ENCODE measurements around the gene HOMER2.
"Not testable (repeated sequence)": the region's sequence is repeated elsewhere in the genome, so short reads cannot be mapped to it uniquely, and the experiment has no call there.

HOMER2 gene

GRCh38 chr15:82894971-82895520 lies 57.5 kb downstream of the HOMER2 start:
- DNase-seq (ENCODE audit: low read depth), result no peak
- TF ChIP-seq CTCF (IDR thresholded peaks at IDR 0.05; ENCODE audit: control insufficient read depth, extremely low read depth, insufficient read depth), result no peak
- no peak overlapping the region for H3K4me3 ChIP-seq (ENCODE audit: low read depth, low read length)

- DNase-seq (ENCODE audit: low read depth); H3K4me3 ChIP-seq (ENCODE audit: low read depth, low read length): not testable (repeated sequence)
Measured at GRCh38 chr15:82893473-82893872, 59.0 kb downstream of the HOMER2 start.

GRCh38 chr15:82892573-82892972 lies 59.9 kb downstream of the HOMER2 start:
- no peak for DNase-seq (ENCODE audit: low read depth)
- H3K4me3 ChIP-seq (ENCODE audit: low read depth, low read length), result no peak overlapping the region
- TF ChIP-seq CTCF (IDR thresholded peaks at IDR 0.05; ENCODE audit: control insufficient read depth, extremely low read depth, insufficient read depth), result no peak

- no peak for TF ChIP-seq CTCF (IDR thresholded peaks at IDR 0.05; ENCODE audit: control insufficient read depth, extremely low read depth, insufficient read depth)
- H3K4me3 ChIP-seq (ENCODE audit: low read depth, low read length), result no peak overlapping the region
- DNase-seq (ENCODE audit: low read depth), result peak; percentile 83
Measured at GRCh38 chr15:82890995-82891390, 61.5 kb downstream of the HOMER2 start.

GRCh38 chr15:82890338-82890994 lies 62.1 kb downstream of the HOMER2 start:
- peak; percentile 62 for DNase-seq (ENCODE audit: low read depth)
- no peak overlapping the region for H3K4me3 ChIP-seq (ENCODE audit: low read depth, low read length)
- no peak for TF ChIP-seq CTCF (IDR thresholded peaks at IDR 0.05; ENCODE audit: control insufficient read depth, extremely low read depth, insufficient read depth)

DNA sequence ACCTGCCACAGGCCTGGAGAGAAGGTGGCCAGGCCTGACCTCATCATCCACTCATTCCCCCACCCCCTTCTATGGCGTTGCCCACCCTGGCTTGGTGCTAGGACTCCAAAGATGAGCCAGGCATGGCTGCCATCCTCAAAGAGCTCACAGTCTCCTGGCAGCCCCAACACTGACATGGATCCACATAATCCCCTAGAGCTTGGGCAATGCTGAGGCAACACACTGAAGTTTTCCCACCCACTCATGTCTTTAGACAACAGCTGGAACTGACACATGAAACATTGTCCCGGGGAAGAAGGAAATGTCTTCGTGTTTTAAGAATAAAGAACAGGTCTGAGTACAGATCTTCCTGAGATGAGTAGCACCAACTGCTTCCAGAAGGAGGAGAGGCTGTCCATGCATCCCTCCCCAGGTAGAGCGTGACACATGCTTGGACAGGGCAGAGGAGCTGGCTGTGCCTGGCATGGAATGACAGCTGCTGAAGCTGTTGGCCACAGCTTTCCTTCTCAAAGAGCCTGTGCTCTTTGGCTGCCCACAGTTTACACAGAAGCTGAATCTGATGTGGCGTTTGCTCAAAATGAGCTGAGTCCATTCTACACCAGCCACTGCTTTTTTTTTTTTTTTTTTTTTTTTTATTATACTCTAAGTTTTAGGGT lies 70.1 kb downstream of the HOMER2 start:
- DNase-seq (ENCODE audit: low read depth), result no peak

More for the DNA sequence above, 70.1 kb downstream of the HOMER2 start:
- no peak overlapping the region for H3K4me3 ChIP-seq (ENCODE audit: low read depth, low read length)
- no peak for TF ChIP-seq CTCF (IDR thresholded peaks at IDR 0.05; ENCODE audit: control insufficient read depth, extremely low read depth, insufficient read depth)
